Lower leg skin (tissue), 4 donors: Measurements from ENCODE around the gene GOLGA3. TPM values are rescaled to one million over a fixed set of nuclear protein-coding genes. Genes with fewer than 3 reads are reported as not detected.
"Not testable (repeated sequence)": the region's sequence is repeated elsewhere in the genome, so short reads cannot be mapped to it uniquely, and the experiment has no call there.

Experiments used
- DNase-seq, 2 donors: peaks; one replicate each; pipeline ENCODE4 v3.0.0-alpha.2; 2019; ENCODE audit warnings: low spot score in 2 of 2
- H3K4me3 ChIP-seq: fragments of 200-600 bp; sonication (generic); 2 replicates; pipeline ENCODE4 v1.5.1; 2017; ENCODE audit warnings: mild to moderate bottlenecking, low read depth; ENCODE audit not compliant: poor library complexity, severe bottlenecking
- POLR2A ChIP-seq, 2 donors: fragments of 450-650 bp; IDR thresholded peaks; one replicate each; pipeline ENCODE4 v1.6.1; 2016 to 2017; ENCODE audit warnings: antibody characterized with exemption in 2 of 2, mild to moderate bottlenecking in 1 of 2, moderate library complexity in 1 of 2
- WGBS, 2 donors: methylation state at CpG; one replicate each; pipeline ENCODE4 v1.1.5; 2018; 5-methylcytosine and 5-hydroxymethylcytosine counted together
- intact Hi-C: fragments of 100-400 bp; cut with DNase I; formaldehyde crosslinking; loops from one replicate; pipeline ENCODE4 v1.15.0; 2023; ENCODE audit warnings: low total_unique reads
- total RNA-seq, 4 donors: library from RNA; depleted of rRNA; stranded (reverse); fragments of >200 nt; gene quantifications; one replicate each; pipeline ENCODE4 v1.1.0, GENCODE V29; 2016
- TF ChIP-seq, protein P1 (sequence below), 3 donors: fragments of 450-650 bp; IDR thresholded peaks; one replicate each; pipeline ENCODE4 v1.5.1; 2016; ENCODE audit warnings: antibody characterized with exemption in 3 of 3, mild to moderate bottlenecking in 3 of 3, moderate library complexity in 2 of 3

GOLGA3 gene
- total RNA-seq, 4 donors from 2014 or later, result 44.5 to 81.0 (median 74.7) TPM

DNA sequence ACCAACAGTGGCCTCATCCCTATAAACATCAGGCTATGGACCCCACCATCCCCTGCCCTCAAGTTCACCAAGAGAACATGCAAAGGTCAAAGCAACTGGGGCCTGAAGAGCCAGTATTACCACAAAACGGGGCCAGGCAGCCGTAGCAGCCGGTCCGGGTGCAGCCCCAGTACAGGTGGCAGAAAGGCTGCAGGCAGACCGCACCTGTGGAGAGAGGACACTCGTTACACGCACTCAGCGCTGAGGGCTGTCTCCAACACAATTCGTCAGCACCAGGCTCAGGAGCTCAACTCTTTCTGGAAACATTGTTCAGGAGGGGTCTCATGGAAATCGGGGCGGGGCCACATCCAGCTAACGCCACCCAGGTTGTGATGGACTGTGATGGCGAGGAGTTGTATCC lies 19.9 kb upstream of the GOLGA3 start:
- TF ChIP-seq POLR2A (IDR thresholded peaks at IDR 0.05), result no peak
- TF ChIP-seq, protein P1, sequence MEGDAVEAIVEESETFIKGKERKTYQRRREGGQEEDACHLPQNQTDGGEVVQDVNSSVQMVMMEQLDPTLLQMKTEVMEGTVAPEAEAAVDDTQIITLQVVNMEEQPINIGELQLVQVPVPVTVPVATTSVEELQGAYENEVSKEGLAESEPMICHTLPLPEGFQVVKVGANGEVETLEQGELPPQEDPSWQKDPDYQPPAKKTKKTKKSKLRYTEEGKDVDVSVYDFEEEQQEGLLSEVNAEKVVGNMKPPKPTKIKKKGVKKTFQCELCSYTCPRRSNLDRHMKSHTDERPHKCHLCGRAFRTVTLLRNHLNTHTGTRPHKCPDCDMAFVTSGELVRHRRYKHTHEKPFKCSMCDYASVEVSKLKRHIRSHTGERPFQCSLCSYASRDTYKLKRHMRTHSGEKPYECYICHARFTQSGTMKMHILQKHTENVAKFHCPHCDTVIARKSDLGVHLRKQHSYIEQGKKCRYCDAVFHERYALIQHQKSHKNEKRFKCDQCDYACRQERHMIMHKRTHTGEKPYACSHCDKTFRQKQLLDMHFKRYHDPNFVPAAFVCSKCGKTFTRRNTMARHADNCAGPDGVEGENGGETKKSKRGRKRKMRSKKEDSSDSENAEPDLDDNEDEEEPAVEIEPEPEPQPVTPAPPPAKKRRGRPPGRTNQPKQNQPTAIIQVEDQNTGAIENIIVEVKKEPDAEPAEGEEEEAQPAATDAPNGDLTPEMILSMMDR (IDR thresholded peaks at IDR 0.05), result no peak
- no peak overlapping the region for H3K4me3 ChIP-seq
- intact Hi-C loops, result no loop called here
- DNase-seq, result no peak
- 90 to 92% methylated on average over 13 of the region's 13 CpGs for WGBS, 2 donors

DNA sequence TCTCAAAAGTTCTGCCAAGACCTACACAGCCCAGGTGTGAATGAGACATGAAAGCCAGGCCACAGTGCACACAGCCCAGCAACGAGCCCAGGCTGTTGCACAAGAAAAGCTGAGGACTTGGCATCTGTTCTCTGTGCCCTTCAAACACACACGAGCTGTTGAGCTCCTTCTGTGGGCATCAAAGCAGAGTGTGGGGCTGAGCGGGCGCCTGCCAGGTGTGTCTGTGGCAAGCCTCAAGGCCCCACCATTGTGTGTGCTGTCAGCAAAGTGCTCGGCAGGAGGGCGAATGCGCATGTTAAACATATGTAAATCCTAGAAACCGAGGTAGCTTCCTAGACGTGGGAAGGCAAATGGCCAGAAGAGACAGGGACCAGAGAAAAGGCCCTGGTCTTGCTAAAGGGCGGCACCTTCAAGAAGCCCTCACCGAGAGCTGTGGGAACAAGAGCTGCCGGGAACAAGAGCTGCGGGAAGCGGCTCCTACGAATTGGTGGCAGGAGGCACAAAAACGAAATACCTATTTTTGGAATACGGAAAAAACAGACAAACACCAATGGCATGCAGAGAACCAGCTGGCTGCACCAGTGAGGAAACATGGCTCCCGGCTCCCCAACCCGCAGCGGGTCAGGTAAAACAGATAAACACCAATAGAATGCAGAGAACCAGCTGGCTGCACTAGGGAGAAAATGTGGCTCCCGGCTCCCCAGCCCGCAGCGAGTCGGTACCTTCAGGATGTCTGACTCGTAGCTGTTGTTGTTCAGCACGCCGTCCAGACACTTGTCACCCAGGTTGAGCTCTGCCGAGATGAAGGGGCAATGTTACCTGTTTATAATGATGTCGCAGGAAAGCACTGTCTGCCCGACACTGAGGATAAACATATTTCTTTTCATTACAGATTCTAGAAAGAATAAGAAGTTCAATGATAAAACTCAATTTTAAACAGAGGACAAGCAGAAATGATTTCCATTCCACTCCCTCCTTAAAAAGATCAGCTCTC lies 19.0 kb upstream of the GOLGA3 start:
- 86 to 87% methylated on average over 30 of the region's 30 CpGs for WGBS, 2 donors
- intact Hi-C loops, result no loop called here
- DNase-seq, result no peak
- H3K4me3 ChIP-seq, result no peak overlapping the region
- TF ChIP-seq, protein P1 (IDR thresholded peaks at IDR 0.05), result no peak
- TF ChIP-seq POLR2A (IDR thresholded peaks at IDR 0.05), result no peak

DNA sequence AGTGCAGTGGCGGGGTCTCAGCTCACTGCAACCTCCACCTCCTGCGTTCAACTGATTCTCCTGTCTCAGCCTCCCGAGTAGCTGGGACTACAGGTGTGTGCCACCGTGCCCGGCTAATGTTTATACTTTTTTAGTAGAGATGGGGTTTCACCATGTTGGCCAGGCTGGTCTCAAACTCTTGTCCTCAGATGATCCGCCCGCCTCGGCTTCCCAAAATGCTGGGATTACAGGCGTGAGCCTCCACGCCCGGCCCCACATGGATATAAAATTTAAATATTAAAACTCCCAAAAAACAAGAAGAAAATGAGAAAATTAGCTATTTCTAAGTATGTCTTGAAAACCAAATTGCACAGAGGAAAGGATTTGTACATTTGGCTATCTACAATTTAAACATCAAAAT lies 16.0 kb upstream of the GOLGA3 start:
- WGBS, 2 donors, result 96 to 98% methylated on average over 11 of the region's 11 CpGs
- intact Hi-C loops, H3K4me3 ChIP-seq, DNase-seq: not testable (repeated sequence)

DNA sequence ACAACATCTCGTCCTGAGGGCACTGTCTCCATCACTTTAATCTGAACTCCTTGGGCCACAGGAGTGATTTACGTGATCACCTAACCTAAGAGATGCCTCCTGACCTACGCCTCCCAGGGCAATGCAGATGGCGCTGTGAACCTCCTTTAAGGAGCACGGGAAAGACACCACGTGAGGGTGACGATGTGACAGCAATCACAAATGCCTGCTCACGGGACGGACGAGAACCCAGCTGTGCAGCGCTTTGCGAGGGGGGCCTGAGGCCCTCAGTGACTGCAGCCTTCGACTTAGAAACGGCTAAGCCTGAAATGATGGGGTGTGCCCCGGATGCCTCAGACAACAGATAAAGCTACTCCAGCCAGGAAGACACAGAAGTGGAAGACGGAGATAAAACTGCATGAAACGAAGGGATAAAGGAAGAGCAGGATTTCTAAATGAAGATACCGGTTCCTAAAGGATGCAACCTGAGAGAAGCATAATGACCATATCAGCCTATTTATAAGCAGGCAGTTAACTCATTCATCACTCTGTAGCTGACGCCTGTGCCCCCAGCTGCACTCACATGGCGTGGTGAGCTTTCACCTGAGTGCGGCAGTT lies 13.9 kb upstream of the GOLGA3 start:
- H3K4me3 ChIP-seq, result no peak overlapping the region
- no peak for DNase-seq
- TF ChIP-seq, protein P1 (IDR thresholded peaks at IDR 0.05), result no peak
- no peak for TF ChIP-seq POLR2A (IDR thresholded peaks at IDR 0.05)
- WGBS, 2 donors, result 86 to 88% methylated on average over 21 of the region's 21 CpGs
- intact Hi-C loops, result no loop called here

DNA sequence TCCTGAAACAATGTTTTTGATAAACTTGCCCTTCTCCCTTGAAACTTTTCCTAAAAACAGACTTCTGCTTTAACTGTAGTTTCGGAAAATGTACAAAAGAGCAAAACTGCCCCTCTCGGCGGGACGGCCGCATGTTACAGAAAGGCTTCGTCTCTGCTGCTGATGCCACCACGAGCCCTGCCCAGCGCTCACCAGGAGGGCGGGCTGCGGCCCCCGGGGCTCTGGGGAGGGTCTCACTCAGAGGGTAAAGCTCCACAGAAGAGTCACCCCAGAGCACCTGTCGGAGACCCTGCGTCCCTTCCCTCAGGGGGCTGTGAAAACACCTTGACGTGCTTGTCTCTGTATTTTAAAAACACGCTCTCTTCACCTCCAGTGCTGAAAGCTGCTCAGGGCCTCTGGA lies 12.5 kb upstream of the GOLGA3 start:
- 91 to 96% methylated on average over 15 of the region's 15 CpGs for WGBS, 2 donors

DNA sequence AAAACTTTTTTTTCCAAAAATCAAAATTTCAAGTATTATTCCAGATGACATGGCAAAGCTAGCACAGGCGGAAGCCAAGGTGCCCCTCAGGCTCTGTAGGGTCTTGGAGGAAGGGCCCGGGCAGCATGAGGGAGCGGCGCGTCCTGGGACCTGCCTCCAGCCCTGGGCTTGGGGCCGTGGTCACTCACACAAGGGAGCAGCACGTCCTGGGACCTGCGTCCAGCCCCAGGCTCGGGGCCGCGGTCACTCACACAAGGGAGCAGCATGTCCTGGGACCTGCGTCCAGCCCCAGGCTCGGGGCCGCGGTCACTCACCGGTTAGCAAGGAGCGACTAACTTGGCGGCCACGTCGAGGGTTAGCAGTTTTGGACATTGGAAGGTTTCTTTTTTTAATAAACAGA lies 11.9 kb upstream of the GOLGA3 start:
- 90 to 92% methylated on average over 20 of the region's 20 CpGs for WGBS, 2 donors
- intact Hi-C loops, result no loop called here
- H3K4me3 ChIP-seq, result no peak overlapping the region

More for the DNA sequence above, 12.5 kb upstream of the GOLGA3 start:
- TF ChIP-seq, protein P1 (IDR thresholded peaks at IDR 0.05), result no peak
- no peak for TF ChIP-seq POLR2A (IDR thresholded peaks at IDR 0.05)
- DNase-seq, result no peak
- no peak overlapping the region for H3K4me3 ChIP-seq
- intact Hi-C loops, result no loop called here

More for the DNA sequence above, 11.9 kb upstream of the GOLGA3 start:
- DNase-seq, result no peak
- no peak for TF ChIP-seq POLR2A (IDR thresholded peaks at IDR 0.05)
